CD4-positive, alpha-beta memory T cell (primary cell): ENCODE results near the gene SLC46A3. TPM values are rescaled to one million over a fixed set of nuclear protein-coding genes. Genes with fewer than 3 reads are reported as not detected.

Source experiments
- CTCF ChIA-PET: fragments of 350-600 bp; sonication (Branson Sonifier 250); formaldehyde crosslinking; loops from one replicate; lab custom pipeline; 2021; ENCODE audit warnings: inconsistent platforms; ENCODE audit not compliant: partially characterized antibody; lab: Charles Lee
- POLR2A ChIA-PET: fragments of 350-600 bp; sonication (Branson Sonifier 250); formaldehyde crosslinking; loops from one replicate; lab custom pipeline; 2021; ENCODE audit not compliant: partially characterized antibody; lab: Charles Lee
- DNase-seq, 5 donors: peaks; one replicate each; pipeline versions ENCODE4 v3.0.0 to v3.0.0-alpha.2; 2020 to 2022; ENCODE audit warnings: mixed read lengths in 1 of 5
- H3K27ac ChIP-seq: one replicate; pipeline ENCODE4 v1.7.0; 2013; ENCODE audit warnings: low read depth, low read length
- H3K27me3 ChIP-seq: 2 replicates; pipeline ENCODE4 v1.7.0; 2013; ENCODE audit warnings: mild to moderate bottlenecking, low read length, moderate library complexity; ENCODE audit not compliant: insufficient read depth
- H3K36me3 ChIP-seq: 2 replicates; pipeline ENCODE4 v1.7.0; 2013; ENCODE audit warnings: mild to moderate bottlenecking, low read length, moderate library complexity; ENCODE audit not compliant: insufficient read depth
- H3K4me1 ChIP-seq: 2 replicates; pipeline ENCODE4 v1.7.0; 2013; ENCODE audit warnings: mild to moderate bottlenecking, low read length, moderate library complexity; ENCODE audit not compliant: insufficient read depth
- H3K4me3 ChIP-seq, 2 donors: one replicate each; pipeline ENCODE4 v1.7.0; 2013; ENCODE audit warnings: low read length in 2 of 2, mild to moderate bottlenecking in 1 of 2
- H3K9me3 ChIP-seq, 2 donors: one replicate each; pipeline ENCODE4 v1.7.0; 2013; ENCODE audit warnings: low read length in 2 of 2, control low read depth in 1 of 2; ENCODE audit not compliant: control insufficient read depth in 1 of 2
- H3K27ac Mint-ChIP-seq, 7 donors: one replicate each; pipeline ENCODE4 v1.8.0; 2020 to 2021; ENCODE audit warnings: mixed read lengths in 7 of 7, mild to moderate bottlenecking in 6 of 7, inconsistent platforms in 3 of 7, moderate library complexity in 3 of 7
- H3K27me3 Mint-ChIP-seq, 2 donors: one replicate each; pipeline ENCODE4 v1.8.0; 2020 to 2021; ENCODE audit warnings: mixed read lengths in 2 of 2
- H3K36me3 Mint-ChIP-seq, 2 donors: one replicate each; pipeline ENCODE4 v1.8.0; 2020 to 2021; ENCODE audit warnings: mixed read lengths in 2 of 2, inconsistent platforms in 1 of 2, mild to moderate bottlenecking in 1 of 2
- H3K4me1 Mint-ChIP-seq, 4 donors: one replicate each; pipeline ENCODE4 v1.8.0; 2020 to 2021; ENCODE audit warnings: mixed read lengths in 4 of 4, mild to moderate bottlenecking in 1 of 4
- H3K4me3 Mint-ChIP-seq, 8 donors: one replicate each; pipeline ENCODE4 v1.8.0; 2020 to 2021; ENCODE audit warnings: mixed read lengths in 8 of 8, mild to moderate bottlenecking in 7 of 8, moderate library complexity in 6 of 8, inconsistent platforms in 3 of 8
- H3K9me3 Mint-ChIP-seq, 8 donors: one replicate each; pipeline ENCODE4 v1.8.0; 2020 to 2021; ENCODE audit warnings: mixed read lengths in 8 of 8, mild to moderate bottlenecking in 5 of 8, inconsistent platforms in 3 of 8, moderate library complexity in 1 of 8
- intact Hi-C: fragments of 100-400 bp; cut with micrococcal nuclease; formaldehyde crosslinking; loops from one replicate; pipeline ENCODE4 v1.15.1; 2023
- polyA plus RNA-seq, 2 donors: library from polyadenylated mRNA; unstranded; fragments of 300-500 nt; fragmentation: Illumina TruSeq; gene quantifications; one replicate each; pipeline ENCODE4 v1.2.3, GENCODE V29; 2021
- total RNA-seq, 2 experiments: library from RNA; stranded (reverse); gene quantifications; one replicate each; pipeline ENCODE4 v1.2.3, GENCODE V29; 2021

SLC46A3 gene
- total and polyA plus RNA-seq, 4 experiments from 2014 or later, result 18.7 to 42.1 (median 22.4) TPM

DNA sequence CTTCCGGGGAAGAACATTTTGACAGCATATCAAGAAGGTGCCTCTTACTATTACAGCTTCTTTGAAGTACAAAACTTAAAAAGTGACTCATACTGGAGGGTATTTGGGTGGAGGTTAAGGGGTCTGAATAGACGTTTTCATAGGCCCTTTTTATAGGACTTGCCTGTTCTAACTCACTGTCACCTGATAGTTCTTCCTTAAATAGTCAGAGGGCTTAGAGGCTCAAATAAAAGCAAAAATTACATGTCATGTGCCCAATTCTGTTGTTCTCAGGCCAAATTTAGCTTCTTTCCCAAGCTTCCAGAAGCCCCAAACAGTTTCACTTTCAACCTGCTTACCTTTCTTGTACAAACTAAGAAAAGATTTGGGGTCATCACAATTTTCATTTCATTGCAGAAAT lies 16.1 kb upstream of the SLC46A3 start:
- intact Hi-C loops, result no loop called here
- Mint-ChIP-seq H3K27ac (no peak overlapping the region), H3K9me3 (peaks cover 0 to 2% (median 0%) of the 10 kb centered on the region in 8 donors), H3K36me3 (no peaks in the 10 kb centered on the region), H3K27me3 (peaks cover 0 to 6% of the 10 kb centered on the region in 2 donors), H3K4me1 (no peaks in the 10 kb centered on the region), H3K4me3 (no peak overlapping the region)
- H3K4me3 ChIP-seq, result no peak overlapping the region
- POLR2A ChIA-PET, result no interaction called here
- CTCF ChIA-PET, result no interaction called here
- H3K36me3 ChIP-seq, result no peaks in the 10 kb centered on the region
- H3K9me3 ChIP-seq, result no peaks in the 10 kb centered on the region
- no peaks in the 10 kb centered on the region for H3K4me1 ChIP-seq
- peaks cover 5% of the 10 kb centered on the region for H3K27me3 ChIP-seq
- no peak for DNase-seq
- no peak overlapping the region for H3K27ac ChIP-seq

- intact Hi-C loops, result no loop called here
- Mint-ChIP-seq H3K36me3 (no peaks in the 10 kb centered on the region), H3K27ac (no peak overlapping the region), H3K27me3 (peaks cover 7 to 14% of the 10 kb centered on the region in 2 donors), H3K4me1 (no peaks in the 10 kb centered on the region), H3K4me3 (no peak overlapping the region), H3K9me3 (peaks cover 0 to 2% (median 0%) of the 10 kb centered on the region in 8 donors)
- ChIA-PET CTCF (no interaction called here), POLR2A (no interaction called here)
- Histone ChIP-seq H3K9me3 (no peaks in the 10 kb centered on the region), H3K36me3 (no peaks in the 10 kb centered on the region), H3K27ac (no peak overlapping the region), H3K27me3 (peaks cover 5% of the 10 kb centered on the region), H3K4me3 (no peak overlapping the region), H3K4me1 (no peaks in the 10 kb centered on the region)
- no peak for DNase-seq
These were observed 12.0 kb upstream of the SLC46A3 start for GRCh38 chr13:28730762-28731161.

GRCh38 chr13:28729541-28729940 lies 10.8 kb upstream of the SLC46A3 start:
- peaks cover 5% of the 10 kb centered on the region for H3K27me3 ChIP-seq
- no peaks in the 10 kb centered on the region for H3K4me1 ChIP-seq
- Mint-ChIP-seq H3K4me3 (no peak overlapping the region), H3K27me3 (peaks cover 9 to 20% of the 10 kb centered on the region in 2 donors), H3K27ac (no peak overlapping the region), H3K9me3 (peaks cover 0 to 2% (median 0%) of the 10 kb centered on the region in 8 donors), H3K4me1 (no peaks in the 10 kb centered on the region), H3K36me3 (no peaks in the 10 kb centered on the region)
- ChIA-PET POLR2A (no interaction called here), CTCF (no interaction called here)
- H3K27ac ChIP-seq, result no peak overlapping the region
- intact Hi-C loops, result no loop called here
- no peak overlapping the region for H3K4me3 ChIP-seq
- no peak for DNase-seq
- no peaks in the 10 kb centered on the region for H3K36me3 ChIP-seq
- no peaks in the 10 kb centered on the region for H3K9me3 ChIP-seq

DNA sequence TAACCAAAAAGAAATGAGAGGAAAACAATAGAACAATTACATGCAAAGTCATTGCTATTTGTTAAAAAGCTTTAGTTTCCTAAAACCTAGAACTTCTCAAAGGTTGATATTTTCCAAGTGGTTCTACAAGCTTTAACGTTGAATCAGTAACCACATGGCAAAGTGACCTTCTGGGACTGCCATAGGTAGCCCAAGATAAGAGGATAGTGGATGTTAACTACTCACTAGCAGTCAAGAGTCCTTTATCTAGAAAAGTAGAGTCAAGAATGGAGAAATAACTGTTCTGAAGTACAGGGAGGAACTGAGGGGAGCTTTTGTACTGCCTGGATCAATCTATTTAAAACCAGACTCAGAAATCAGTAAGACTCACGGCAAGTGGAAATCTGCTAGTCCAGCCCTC lies 9.9 kb upstream of the SLC46A3 start:
- H3K36me3 Mint-ChIP-seq, result no peaks in the 10 kb centered on the region
- no peaks in the 10 kb centered on the region for H3K36me3 ChIP-seq
- H3K9me3 ChIP-seq, result no peaks in the 10 kb centered on the region
- no peak for DNase-seq
- intact Hi-C loops, result no loop called here
- ChIA-PET CTCF (interaction anchor here (0.5 kb wide), 1 partner anchor 8 kb away, joined by 3 read pairs; no protein-coding TSS in a partner anchor), POLR2A (no interaction called here)
- H3K4me1 ChIP-seq, result no peaks in the 10 kb centered on the region
- peaks cover 5% of the 10 kb centered on the region for H3K27me3 ChIP-seq
- H3K9me3 Mint-ChIP-seq, result peaks cover 0 to 2% (median 0%) of the 10 kb centered on the region in 8 donors
- no peaks in the 10 kb centered on the region for H3K4me1 Mint-ChIP-seq
- H3K27ac ChIP-seq, result no peak overlapping the region
- no peak overlapping the region for H3K4me3 ChIP-seq
- H3K27me3 Mint-ChIP-seq, result peaks cover 10 to 20% of the 10 kb centered on the region in 2 donors
- no peak overlapping the region for H3K4me3 Mint-ChIP-seq
- peak overlapping the region in 1 of 7 donors; percentile 52 for H3K27ac Mint-ChIP-seq

DNA sequence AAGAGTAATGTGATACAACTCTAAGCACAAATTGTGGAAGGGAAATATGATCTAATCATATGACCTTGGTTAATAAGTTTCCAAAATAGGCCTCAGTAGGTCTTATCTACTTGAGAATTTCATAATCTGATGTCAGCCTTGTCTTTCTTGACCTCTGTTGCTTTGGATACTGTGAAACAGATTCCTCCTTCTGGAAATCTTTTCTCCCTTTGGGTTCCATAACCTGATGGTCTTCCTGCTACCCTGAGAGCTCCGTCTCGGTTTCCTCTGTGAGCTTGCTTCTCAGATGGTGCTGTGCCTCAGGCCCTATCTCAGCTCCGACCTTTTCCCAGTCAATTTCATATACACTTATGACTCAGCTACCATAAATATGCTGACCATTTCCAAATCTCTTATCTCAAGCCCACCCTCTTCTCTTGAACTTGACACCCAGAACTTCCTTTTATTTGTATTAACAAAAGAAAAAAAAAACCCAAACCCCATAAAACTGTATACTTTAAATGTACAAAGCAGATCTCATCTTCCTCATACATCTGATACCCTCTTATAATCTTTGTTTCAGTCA lies 6.4 kb upstream of the SLC46A3 start:
- no peaks in the 10 kb centered on the region for H3K9me3 ChIP-seq
- no peak for DNase-seq
- no peaks in the 10 kb centered on the region for H3K27me3 ChIP-seq
- no peaks in the 10 kb centered on the region for H3K36me3 ChIP-seq
- Mint-ChIP-seq H3K36me3 (no peaks in the 10 kb centered on the region), H3K9me3 (no peaks in the 10 kb centered on the region), H3K27me3 (peaks cover 10 to 15% of the 10 kb centered on the region in 2 donors), H3K4me1 (no peaks in the 10 kb centered on the region), H3K4me3 (no peak overlapping the region), H3K27ac (peak overlapping the region in 1 of 7 donors; percentile 14)
- H3K4me1 ChIP-seq, result no peaks in the 10 kb centered on the region
- POLR2A ChIA-PET, result no interaction called here
- intact Hi-C loops, result no loop called here
- H3K27ac ChIP-seq, result no peak overlapping the region
- CTCF ChIA-PET, result no interaction called here
- no peak overlapping the region for H3K4me3 ChIP-seq

DNA sequence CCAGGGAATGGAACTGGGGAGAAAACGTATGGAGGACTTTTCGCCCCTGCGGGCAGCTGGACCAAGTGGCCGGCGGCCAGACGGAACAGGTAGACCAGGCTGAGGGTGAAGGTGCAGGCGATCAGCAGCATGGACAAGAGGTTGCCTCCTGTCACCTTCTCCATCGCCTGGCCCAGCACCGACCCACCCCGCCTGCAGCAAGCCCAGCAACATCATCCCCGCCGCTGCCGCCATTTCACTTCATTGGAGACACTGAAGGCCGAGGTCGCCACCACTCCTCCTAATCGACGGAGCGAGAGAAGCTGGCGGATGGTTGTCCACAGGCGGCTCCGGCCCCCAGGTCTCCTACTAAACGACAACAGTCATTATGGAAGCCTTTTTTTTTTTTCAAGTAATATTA lies 5.0 kb upstream of the SLC46A3 start:
- Mint-ChIP-seq H3K9me3 (no peaks in the 10 kb centered on the region), H3K4me1 (peaks cover 6 to 13% (median 9%) of the 10 kb centered on the region in 4 donors), H3K27me3 (peaks cover 10 to 13% of the 10 kb centered on the region in 2 donors), H3K4me3 (no peak overlapping the region), H3K27ac (no peak overlapping the region), H3K36me3 (peaks cover 0 to 6% of the 10 kb centered on the region in 2 donors)
- no peak for DNase-seq
- H3K27me3 ChIP-seq, result no peaks in the 10 kb centered on the region
- no peak overlapping the region for H3K27ac ChIP-seq
- ChIA-PET CTCF (no interaction called here), POLR2A (no interaction called here)
- peaks cover 8% of the 10 kb centered on the region for H3K4me1 ChIP-seq
- H3K4me3 ChIP-seq, result no peak overlapping the region
- no peaks in the 10 kb centered on the region for H3K9me3 ChIP-seq
- no peaks in the 10 kb centered on the region for H3K36me3 ChIP-seq
- intact Hi-C loops, result no loop called here

- peaks cover 23 to 47% (median 31%) of the 10 kb centered on the region in 4 donors for H3K4me1 Mint-ChIP-seq
- H3K27me3 Mint-ChIP-seq, result peaks cover 0 to under 1% of the 10 kb centered on the region in 2 donors
- Histone ChIP-seq H3K27ac (peak overlapping the region; percentile 65), H3K4me1 (peaks cover 29% of the 10 kb centered on the region), H3K4me3 (peak overlapping the region; percentile 15 to 86), H3K27me3 (no peaks in the 10 kb centered on the region), H3K36me3 (no peaks in the 10 kb centered on the region), H3K9me3 (no peaks in the 10 kb centered on the region)
- H3K9me3 Mint-ChIP-seq, result no peaks in the 10 kb centered on the region
- H3K4me3 Mint-ChIP-seq, result peak overlapping the region; percentile 89 to 97 (median 94)
- intact Hi-C loops, result loop anchor here (1.0 to 5.0 kb wide), 3 partner anchors 60 to 1469 kb away; partner anchors contain the start of genes PAN3, POMP and RPL21
- CTCF ChIA-PET, result no interaction called here
- H3K27ac Mint-ChIP-seq, result peak overlapping the region; percentile 90 to 96 (median 95)
- H3K36me3 Mint-ChIP-seq, result peaks cover 4 to 17% of the 10 kb centered on the region in 2 donors
- DNase-seq, result no peak
- POLR2A ChIA-PET, result interaction anchor here (0.6 to 3.6 kb wide), 7 partner anchors 9 to 580 kb away, joined by 3 to 41 read pairs (median 3); partner anchors contain the start of gene POMP
These were observed 671 bp upstream of the SLC46A3 start for GRCh38 chr13:28719227-28720055.
